ENCODE results near the gene GABRB1.
"Not testable (repeated sequence)": the region's sequence is repeated elsewhere in the genome, so short reads cannot be mapped to it uniquely, and the experiment has no call there.

GABRB1 gene

GRCh38 chr4:47289805-47290204, 258.4 kb downstream of the GABRB1 start:
- Histone ChIP-seq H3K27me3 (ENCODE audit: control insufficient read depth, insufficient read depth, low read length) (no peaks in the 10 kb centered on the region), H3K36me3 (ENCODE audit: control insufficient read depth, insufficient read depth, low read length) (no peaks in the 10 kb centered on the region), H3K4me2 (ENCODE audit: low read length) (no peak overlapping the region), H3K4me3 (ENCODE audit: low read depth, low read length) (no peak overlapping the region), H3K9ac (no peak overlapping the region), H3K79me2 (no peaks in the 10 kb centered on the region), H3K4me1 (no peaks in the 10 kb centered on the region), H3K9me3 (ENCODE audit: control insufficient read depth, low read length) (no peaks in the 10 kb centered on the region), H2AFZ (no peak overlapping the region), H3K27ac (no peak overlapping the region)
- no peak for TF ChIP-seq CTCF (IDR thresholded peaks at IDR 0.05)

GRCh38 chr4:47290873-47291272, 259.5 kb downstream of the GABRB1 start:
- H3K4me2 ChIP-seq (ENCODE audit: low read length); H3K79me2 ChIP-seq; H3K27me3 ChIP-seq (ENCODE audit: control insufficient read depth, insufficient read depth, low read length); H3K9me3 ChIP-seq (ENCODE audit: control insufficient read depth, low read length); H3K4me1 ChIP-seq; H3K4me3 ChIP-seq (ENCODE audit: low read depth, low read length); H3K27ac ChIP-seq; H3K9ac ChIP-seq; H3K36me3 ChIP-seq (ENCODE audit: control insufficient read depth, insufficient read depth, low read length); H2AFZ ChIP-seq: not testable (repeated sequence)

DNA sequence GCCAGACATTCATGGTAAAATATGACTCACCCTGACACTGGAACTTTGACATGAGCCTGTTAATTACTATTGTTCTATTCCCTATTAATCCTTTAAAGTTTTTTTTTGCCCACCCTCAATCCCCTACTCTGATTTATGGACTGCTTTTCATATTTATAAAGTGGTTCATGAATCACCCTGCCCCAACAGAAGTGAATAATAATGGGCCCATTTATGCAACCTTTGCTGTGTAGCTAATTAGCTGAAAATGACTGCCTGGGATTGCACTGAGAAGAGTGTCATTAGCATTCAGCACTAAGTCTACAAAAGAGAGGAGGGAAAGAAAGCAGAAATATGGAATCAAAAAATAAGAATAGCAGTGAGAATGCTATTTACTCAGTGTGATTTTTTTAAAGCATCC, 277.8 kb downstream of the GABRB1 start:
- H3K4me1 ChIP-seq: no peaks in the 10 kb centered on the region
- no peak overlapping the region for H3K27ac ChIP-seq
- no peak overlapping the region for H2AFZ ChIP-seq
- no peak overlapping the region for H3K4me2 ChIP-seq (ENCODE audit: low read length)
- H3K9ac ChIP-seq: no peak overlapping the region
- no peaks in the 10 kb centered on the region for H3K79me2 ChIP-seq
- no peak overlapping the region for H3K4me3 ChIP-seq (ENCODE audit: low read depth, low read length)
- TF ChIP-seq CTCF (IDR thresholded peaks at IDR 0.05): no peak
- H3K9me3 ChIP-seq (ENCODE audit: control insufficient read depth, low read length): no peaks in the 10 kb centered on the region
- no peaks in the 10 kb centered on the region for H3K27me3 ChIP-seq (ENCODE audit: control insufficient read depth, insufficient read depth, low read length)
- no peaks in the 10 kb centered on the region for H3K36me3 ChIP-seq (ENCODE audit: control insufficient read depth, insufficient read depth, low read length)

DNA sequence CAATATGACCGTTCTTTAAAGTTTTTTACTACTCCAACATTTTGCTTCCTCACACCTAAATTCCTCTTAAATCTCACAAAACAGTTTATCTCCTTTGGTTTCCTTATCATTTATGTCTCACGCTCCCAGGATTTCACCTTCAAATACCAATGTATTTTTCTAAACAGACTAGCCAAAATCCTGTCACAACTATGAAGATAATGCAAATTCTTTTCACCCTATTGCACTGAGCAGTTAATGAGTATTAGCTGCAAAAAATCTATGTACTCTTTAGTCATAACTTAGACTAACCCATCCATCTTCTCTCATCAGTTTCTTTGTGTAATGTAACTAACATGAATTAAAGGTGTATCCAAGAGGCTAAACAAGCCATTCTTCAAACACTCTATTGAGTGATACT, 280.8 kb downstream of the GABRB1 start:
- H3K36me3 ChIP-seq (ENCODE audit: control insufficient read depth, insufficient read depth, low read length): no peaks in the 10 kb centered on the region
- H3K27me3 ChIP-seq (ENCODE audit: control insufficient read depth, insufficient read depth, low read length): no peaks in the 10 kb centered on the region
- no peaks in the 10 kb centered on the region for H3K4me1 ChIP-seq
- no peaks in the 10 kb centered on the region for H3K9me3 ChIP-seq (ENCODE audit: control insufficient read depth, low read length)
- H3K27ac ChIP-seq: no peak overlapping the region
- no peak overlapping the region for H3K4me2 ChIP-seq (ENCODE audit: low read length)
- no peak overlapping the region for H3K4me3 ChIP-seq (ENCODE audit: low read depth, low read length)
- TF ChIP-seq CTCF (IDR thresholded peaks at IDR 0.05): no peak
- no peak overlapping the region for H3K9ac ChIP-seq
- H3K79me2 ChIP-seq: no peaks in the 10 kb centered on the region
- H2AFZ ChIP-seq: no peak overlapping the region

DNA sequence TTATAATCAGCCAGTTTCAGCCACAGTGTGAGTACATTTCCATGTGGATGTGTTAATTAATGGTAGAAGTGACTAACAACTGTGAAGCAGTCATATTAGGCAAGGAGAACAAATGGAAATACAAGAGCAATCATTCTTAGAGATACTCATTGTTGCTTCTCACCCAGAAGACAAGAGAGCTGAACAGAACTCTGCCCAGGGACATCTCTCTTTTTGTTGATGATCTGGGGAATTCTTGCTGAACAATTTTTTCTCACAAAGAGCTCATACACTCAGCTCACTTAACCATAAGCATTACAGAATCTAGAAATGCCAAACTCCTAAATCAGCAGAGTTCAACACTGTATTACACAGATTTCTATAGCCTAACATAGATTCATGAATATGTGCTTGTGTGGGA, 282.0 kb downstream of the GABRB1 start:
- H3K4me3 ChIP-seq (ENCODE audit: low read depth, low read length): no peak overlapping the region

More for the DNA sequence above, 282.0 kb downstream of the GABRB1 start:
- H3K4me2 ChIP-seq (ENCODE audit: low read length): no peak overlapping the region
- no peak overlapping the region for H2AFZ ChIP-seq
- no peak for TF ChIP-seq CTCF (IDR thresholded peaks at IDR 0.05)
- H3K27me3 ChIP-seq (ENCODE audit: control insufficient read depth, insufficient read depth, low read length): no peaks in the 10 kb centered on the region
- no peak overlapping the region for H3K9ac ChIP-seq
- no peaks in the 10 kb centered on the region for H3K9me3 ChIP-seq (ENCODE audit: control insufficient read depth, low read length)
- no peaks in the 10 kb centered on the region for H3K36me3 ChIP-seq (ENCODE audit: control insufficient read depth, insufficient read depth, low read length)
- no peaks in the 10 kb centered on the region for H3K4me1 ChIP-seq
- H3K79me2 ChIP-seq: no peaks in the 10 kb centered on the region
- H3K27ac ChIP-seq: no peak overlapping the region
